Thyroid gland (tissue), 4 donors: ENCODE measurements around the gene DMD.
"Not testable (repeated sequence)": the region's sequence is repeated elsewhere in the genome, so short reads cannot be mapped to it uniquely, and the experiment has no call there.

Experiments used
- POLR2A ChIP-seq, 2 donors: fragments of 450-650 bp; IDR thresholded peaks; one replicate each; pipeline ENCODE4 v1.6.1; 2017; ENCODE audit warnings: antibody characterized with exemption in 2 of 2, mild to moderate bottlenecking in 2 of 2, moderate library complexity in 1 of 2
- TF ChIP-seq, protein P1 (sequence below), 6 experiments: fragments of 200-600 bp in 3 of 6; fragments of 450-650 bp in 3 of 6; sonication (generic) in 3 of 6; IDR thresholded peaks; one replicate each; pipeline ENCODE4 v1.5.1; 2016 to 2019; ENCODE audit warnings: antibody characterized with exemption in 6 of 6, mild to moderate bottlenecking in 2 of 6, inconsistent platforms in 1 of 6, moderate library complexity in 1 of 6

DNA sequence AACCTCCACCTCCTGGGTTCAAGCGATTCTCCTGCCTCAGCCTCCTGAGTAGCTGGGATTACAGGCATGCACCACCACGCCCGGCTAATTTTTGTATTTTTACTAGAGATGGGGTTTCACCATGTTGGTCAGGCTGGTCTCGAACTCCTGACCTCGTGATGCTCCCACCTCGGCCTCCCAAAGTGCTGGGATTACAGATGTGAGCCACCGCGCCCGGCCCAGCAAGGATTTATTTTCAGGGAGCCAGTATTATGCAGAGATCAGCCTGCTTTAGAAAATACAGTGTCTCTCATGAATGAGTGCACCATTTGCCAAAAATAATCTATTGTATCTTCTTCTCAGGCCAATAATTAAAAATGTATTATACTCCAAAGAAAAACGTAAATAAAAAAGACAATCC is 26.5 kb downstream of the DMD start:
- TF ChIP-seq, protein P1, sequence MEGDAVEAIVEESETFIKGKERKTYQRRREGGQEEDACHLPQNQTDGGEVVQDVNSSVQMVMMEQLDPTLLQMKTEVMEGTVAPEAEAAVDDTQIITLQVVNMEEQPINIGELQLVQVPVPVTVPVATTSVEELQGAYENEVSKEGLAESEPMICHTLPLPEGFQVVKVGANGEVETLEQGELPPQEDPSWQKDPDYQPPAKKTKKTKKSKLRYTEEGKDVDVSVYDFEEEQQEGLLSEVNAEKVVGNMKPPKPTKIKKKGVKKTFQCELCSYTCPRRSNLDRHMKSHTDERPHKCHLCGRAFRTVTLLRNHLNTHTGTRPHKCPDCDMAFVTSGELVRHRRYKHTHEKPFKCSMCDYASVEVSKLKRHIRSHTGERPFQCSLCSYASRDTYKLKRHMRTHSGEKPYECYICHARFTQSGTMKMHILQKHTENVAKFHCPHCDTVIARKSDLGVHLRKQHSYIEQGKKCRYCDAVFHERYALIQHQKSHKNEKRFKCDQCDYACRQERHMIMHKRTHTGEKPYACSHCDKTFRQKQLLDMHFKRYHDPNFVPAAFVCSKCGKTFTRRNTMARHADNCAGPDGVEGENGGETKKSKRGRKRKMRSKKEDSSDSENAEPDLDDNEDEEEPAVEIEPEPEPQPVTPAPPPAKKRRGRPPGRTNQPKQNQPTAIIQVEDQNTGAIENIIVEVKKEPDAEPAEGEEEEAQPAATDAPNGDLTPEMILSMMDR (IDR thresholded peaks at IDR 0.05), result not testable (repeated sequence)
- TF ChIP-seq POLR2A (IDR thresholded peaks at IDR 0.05), result not testable (repeated sequence)
